ENCODE measurements around the gene UNC5A. TPM values are rescaled to one million over a fixed set of nuclear protein-coding genes. Genes with fewer than 3 reads are reported as not detected.

UNC5A gene
- total and polyA plus RNA-seq, 9 of the 15 experiments (the other 6 are each of a cell fraction or from before 2014, with no cell fraction given), result not detected

DNA sequence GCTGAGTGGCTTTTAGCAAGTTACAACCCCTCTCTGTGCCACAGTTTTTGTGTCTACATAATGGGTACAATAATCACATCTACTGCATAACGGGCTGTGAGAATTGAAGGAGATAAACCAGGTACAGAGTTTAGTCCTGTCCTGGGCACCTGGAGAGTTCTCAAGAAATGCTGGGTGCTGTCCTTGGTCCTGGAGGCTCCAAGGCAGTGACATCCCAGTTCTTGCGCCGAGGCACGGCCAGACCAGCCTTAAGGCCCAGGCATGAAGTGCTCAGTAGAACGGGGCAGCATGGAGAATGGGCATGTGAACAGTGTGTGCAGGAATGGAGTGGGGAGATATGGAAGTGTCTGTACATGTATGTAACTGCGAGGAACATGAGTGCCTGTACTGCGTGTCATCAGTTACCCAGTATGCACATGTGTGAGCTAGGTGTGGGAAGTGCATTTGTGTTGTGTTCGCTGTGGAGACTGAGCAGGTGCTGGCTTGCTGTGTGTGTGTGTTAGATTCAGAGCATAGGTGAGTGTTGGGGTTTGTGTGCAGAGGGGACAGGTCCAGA lies 6.3 kb upstream of the UNC5A start (continued):
- TF ChIP-seq, protein P1, sequence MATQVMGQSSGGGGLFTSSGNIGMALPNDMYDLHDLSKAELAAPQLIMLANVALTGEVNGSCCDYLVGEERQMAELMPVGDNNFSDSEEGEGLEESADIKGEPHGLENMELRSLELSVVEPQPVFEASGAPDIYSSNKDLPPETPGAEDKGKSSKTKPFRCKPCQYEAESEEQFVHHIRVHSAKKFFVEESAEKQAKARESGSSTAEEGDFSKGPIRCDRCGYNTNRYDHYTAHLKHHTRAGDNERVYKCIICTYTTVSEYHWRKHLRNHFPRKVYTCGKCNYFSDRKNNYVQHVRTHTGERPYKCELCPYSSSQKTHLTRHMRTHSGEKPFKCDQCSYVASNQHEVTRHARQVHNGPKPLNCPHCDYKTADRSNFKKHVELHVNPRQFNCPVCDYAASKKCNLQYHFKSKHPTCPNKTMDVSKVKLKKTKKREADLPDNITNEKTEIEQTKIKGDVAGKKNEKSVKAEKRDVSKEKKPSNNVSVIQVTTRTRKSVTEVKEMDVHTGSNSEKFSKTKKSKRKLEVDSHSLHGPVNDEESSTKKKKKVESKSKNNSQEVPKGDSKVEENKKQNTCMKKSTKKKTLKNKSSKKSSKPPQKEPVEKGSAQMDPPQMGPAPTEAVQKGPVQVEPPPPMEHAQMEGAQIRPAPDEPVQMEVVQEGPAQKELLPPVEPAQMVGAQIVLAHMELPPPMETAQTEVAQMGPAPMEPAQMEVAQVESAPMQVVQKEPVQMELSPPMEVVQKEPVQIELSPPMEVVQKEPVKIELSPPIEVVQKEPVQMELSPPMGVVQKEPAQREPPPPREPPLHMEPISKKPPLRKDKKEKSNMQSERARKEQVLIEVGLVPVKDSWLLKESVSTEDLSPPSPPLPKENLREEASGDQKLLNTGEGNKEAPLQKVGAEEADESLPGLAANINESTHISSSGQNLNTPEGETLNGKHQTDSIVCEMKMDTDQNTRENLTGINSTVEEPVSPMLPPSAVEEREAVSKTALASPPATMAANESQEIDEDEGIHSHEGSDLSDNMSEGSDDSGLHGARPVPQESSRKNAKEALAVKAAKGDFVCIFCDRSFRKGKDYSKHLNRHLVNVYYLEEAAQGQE (IDR thresholded peaks at IDR 0.05; ENCODE audit: borderline replicate concordance), result peak; percentile 98
- TF ChIP-seq, protein P1 (CRISPR knock-in tag; IDR thresholded peaks at IDR 0.05; ENCODE audit: low read depth), result peak; percentile 93
- TF ChIP-seq, protein P2, sequence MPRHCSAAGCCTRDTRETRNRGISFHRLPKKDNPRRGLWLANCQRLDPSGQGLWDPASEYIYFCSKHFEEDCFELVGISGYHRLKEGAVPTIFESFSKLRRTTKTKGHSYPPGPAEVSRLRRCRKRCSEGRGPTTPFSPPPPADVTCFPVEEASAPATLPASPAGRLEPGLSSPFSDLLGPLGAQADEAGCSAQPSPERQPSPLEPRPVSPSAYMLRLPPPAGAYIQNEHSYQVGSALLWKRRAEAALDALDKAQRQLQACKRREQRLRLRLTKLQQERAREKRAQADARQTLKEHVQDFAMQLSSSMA (CRISPR knock-in tag; IDR thresholded peaks at IDR 0.05), result no peak
- TF ChIP-seq PRMT5 (CRISPR knock-in tag; IDR thresholded peaks at IDR 0.05) (peak; percentile 80; the same call in 1 of the 2 replicates), SNRNP70 (optimal IDR thresholded peaks at IDR 0.05; ENCODE audit: low read depth, low read length) (no peak), NR2C2 (CRISPR knock-in tag; IDR thresholded peaks at IDR 0.05) (peak; percentile 77), NR2C2 (tag; IDR thresholded peaks at IDR 0.05) (no peak), ZNF717 (CRISPR knock-in tag; IDR thresholded peaks at IDR 0.05) (no peak), EHMT2 (IDR thresholded peaks at IDR 0.05) (peak; percentile 95), FOS (IDR thresholded peaks at IDR 0.05; ENCODE audit: extremely low read depth, insufficient read length) (no peak), TOE1 (IDR thresholded peaks at IDR 0.05; ENCODE audit: borderline replicate concordance) (no peak), TOE1 (CRISPR knock-in tag; IDR thresholded peaks at IDR 0.05; ENCODE audit: borderline replicate concordance, low read depth) (peak; percentile 31; the same call in 1 of the 2 replicates)
- TF ChIP-seq, protein P3, sequence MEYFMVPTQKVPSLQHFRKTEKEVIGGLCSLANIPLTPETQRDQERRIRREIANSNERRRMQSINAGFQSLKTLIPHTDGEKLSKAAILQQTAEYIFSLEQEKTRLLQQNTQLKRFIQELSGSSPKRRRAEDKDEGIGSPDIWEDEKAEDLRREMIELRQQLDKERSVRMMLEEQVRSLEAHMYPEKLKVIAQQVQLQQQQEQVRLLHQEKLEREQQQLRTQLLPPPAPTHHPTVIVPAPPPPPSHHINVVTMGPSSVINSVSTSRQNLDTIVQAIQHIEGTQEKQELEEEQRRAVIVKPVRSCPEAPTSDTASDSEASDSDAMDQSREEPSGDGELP (CRISPR knock-in tag; IDR thresholded peaks at IDR 0.05; ENCODE audit: borderline replicate concordance), result 0 out of 2 replicates have a peak, but pooled peaks have one; percentile 23
- TF ChIP-seq, protein P4, sequence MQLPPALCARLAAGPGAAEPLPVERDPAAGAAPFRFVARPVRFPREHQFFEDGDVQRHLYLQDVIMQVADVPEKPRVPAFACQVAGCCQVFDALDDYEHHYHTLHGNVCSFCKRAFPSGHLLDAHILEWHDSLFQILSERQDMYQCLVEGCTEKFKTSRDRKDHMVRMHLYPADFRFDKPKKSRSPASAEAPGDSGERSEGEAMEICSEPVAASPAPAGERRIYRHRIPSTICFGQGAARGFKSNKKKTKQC (CRISPR knock-in tag; IDR thresholded peaks at IDR 0.05), result peak; percentile 72
